Measurements from ENCODE around the gene ADAMTSL1. TPM values are rescaled to one million over a fixed set of nuclear protein-coding genes. Genes with fewer than 3 reads are reported as not detected.

The ADAMTSL1 gene
- total and polyA plus RNA-seq, 2 of the 8 experiments (the other 6 are each of a cell fraction or from before 2014, with no cell fraction given): 0.84 to 1.1 TPM

GRCh38 chr9:18579536-18579935 lies 105.6 kb downstream of the ADAMTSL1 start:
- H2BK15ac ChIP-seq (ENCODE audit: low read length): no peak overlapping the region
- TF ChIP-seq FOSL1 (IDR thresholded peaks at IDR 0.05; ENCODE audit: insufficient read depth, low read depth, low read length) (no peak), CBX5 (IDR thresholded peaks at IDR 0.05; ENCODE audit: low read depth, low read length) (no peak)
- H2AK5ac ChIP-seq (ENCODE audit: low read depth, low read length): no peak overlapping the region
- H2BK12ac ChIP-seq (ENCODE audit: low read depth, low read length): no peak overlapping the region
- no peaks in the 10 kb centered on the region for H3K23me2 ChIP-seq (ENCODE audit: low read depth, low read length)
- no peaks in the 10 kb centered on the region for H4K20me1 ChIP-seq (replicated peaks in 1 of 2; ENCODE audit: control insufficient read depth in 1 of 2, insufficient read depth in 2 of 2, low read length in 2 of 2)
- no peak overlapping the region for H3K56ac ChIP-seq (replicated peaks; ENCODE audit: insufficient read length, low read depth, low read length)
- no peaks in the 10 kb centered on the region for H3K79me1 ChIP-seq (ENCODE audit: low read depth, low read length)
- no peak overlapping the region for H3K14ac ChIP-seq (ENCODE audit: insufficient read length)
- no peak overlapping the region for H3K9ac ChIP-seq (replicated peaks in 1 of 4; ENCODE audit: extremely low read depth in 1 of 4, low read depth in 3 of 4, low read length in 3 of 4)
- H3K36me3 ChIP-seq (ENCODE audit: control insufficient read depth in 2 of 4, insufficient read depth in 4 of 4, low read length in 3 of 4): no peaks in the 10 kb centered on the region
- H2BK20ac ChIP-seq (ENCODE audit: low read length): no peak overlapping the region
- H3K27ac ChIP-seq (ENCODE audit: low read depth, low read length): no peak overlapping the region
- H4K8ac ChIP-seq (ENCODE audit: extremely low read depth, insufficient read depth, low read length): no peak overlapping the region
- DNase-seq (ENCODE audit: low read depth in 1 of 2, low spot score in 2 of 2) (no peak), FAIRE-seq (no peak)
- no peak overlapping the region for H3K23ac ChIP-seq (ENCODE audit: insufficient read length)
- no peak overlapping the region for H2BK120ac ChIP-seq (replicated peaks; ENCODE audit: low read depth, low read length)
- H3K4me1 ChIP-seq (replicated peaks in 1 of 4; ENCODE audit: control insufficient read depth in 3 of 4, insufficient read depth in 4 of 4, low read length in 3 of 4): no peaks in the 10 kb centered on the region
- H3K18ac ChIP-seq (ENCODE audit: extremely low read depth, low read length): no peak overlapping the region
- ChIA-PET POLR2A (ENCODE audit: partially characterized antibody) (no interaction called here), CTCF (ENCODE audit: partially characterized antibody) (no interaction called here)
- H4K91ac ChIP-seq (replicated peaks; ENCODE audit: insufficient read length, low read length): no peak overlapping the region
- no peak overlapping the region for H2AFZ ChIP-seq (ENCODE audit: low read length)
- no peak overlapping the region for H4K5ac ChIP-seq (ENCODE audit: insufficient read length, low read depth, low read length)
- 85% methylated on average over 2 of the region's 2 CpGs; no CpG with 5 or more reads in 1 of the 2 experiments for WGBS, 2 experiments (ENCODE audit: extremely low coverage in 1 of 2, insufficient coverage in 1 of 2, insufficient read length in 1 of 2, insufficient replicate concordance in 2 of 2, low coverage in 1 of 2, low lambda C conversion rate in 2 of 2, missing lambda C conversion rate in 1 of 2)
- H3K4me2 ChIP-seq (ENCODE audit: insufficient read depth in 1 of 2, low read depth in 2 of 2, low read length in 2 of 2): no peak overlapping the region
- no peak overlapping the region for H3K4ac ChIP-seq (replicated peaks; ENCODE audit: insufficient read length, low read depth, low read length)
- no peak overlapping the region for H2BK5ac ChIP-seq (ENCODE audit: low read depth, low read length)
- no peaks in the 10 kb centered on the region for H3K9me3 ChIP-seq (ENCODE audit: insufficient read depth in 2 of 2, low read depth in 1 of 2, low read length in 1 of 2)
- H3K79me2 ChIP-seq (ENCODE audit: control insufficient read depth in 1 of 2, insufficient read depth in 2 of 2, low read length in 2 of 2): no peaks in the 10 kb centered on the region
- no peak overlapping the region for H3K4me3 ChIP-seq (ENCODE audit: extremely low read depth in 1 of 4, insufficient read depth in 2 of 4, low read depth in 3 of 4, low read length in 4 of 4)
- no peaks in the 10 kb centered on the region for H3K27me3 ChIP-seq (replicated peaks in 1 of 4; ENCODE audit: control insufficient read depth in 3 of 4, extremely low read depth in 1 of 4, insufficient read depth in 3 of 4, low read length in 3 of 4)

Data from H1 (cell line).